ENCODE results near the gene CCDC141.

CCDC141 gene

GRCh38 chr2:178978667-178979066 is 71.3 kb downstream of the CCDC141 start:
- Histone ChIP-seq H3K4me2 (ENCODE audit: low read length) (no peak overlapping the region), H3K79me2 (ENCODE audit: control insufficient read depth, low read length) (no peaks in the 10 kb centered on the region), H3K27me3 (ENCODE audit: control insufficient read depth, low read length) (no peaks in the 10 kb centered on the region), H3K9me2 (replicated peaks; ENCODE audit: control insufficient read depth, low read length) (no peaks in the 10 kb centered on the region), H3F3A (ENCODE audit: control insufficient read depth, insufficient read depth) (no peaks in the 10 kb centered on the region), H4K20me1 (ENCODE audit: control insufficient read depth, insufficient read depth, low read depth, low read length) (no peaks in the 10 kb centered on the region), H3K4me3 (ENCODE audit: low read length) (no peak overlapping the region), H3K4me1 (ENCODE audit: control insufficient read depth, low read length) (no peaks in the 10 kb centered on the region), H3K27ac (ENCODE audit: low read depth, low read length) (no peak overlapping the region), H3K9me3 (ENCODE audit: control insufficient read depth, insufficient read depth, low read length) (no peaks in the 10 kb centered on the region), H3K36me3 (ENCODE audit: control insufficient read depth, low read length) (no peaks in the 10 kb centered on the region)
- TF ChIP-seq CTCF (IDR thresholded peaks at IDR 0.05; ENCODE audit: low read depth, low read length, poor library complexity, severe bottlenecking) (no peak), EZH2phosphoT487 (IDR thresholded peaks at IDR 0.05; ENCODE audit: borderline replicate concordance, low read length) (no peak)

- no peaks in the 10 kb centered on the region for H3K79me2 ChIP-seq (ENCODE audit: control insufficient read depth, low read length)
- TF ChIP-seq CTCF (IDR thresholded peaks at IDR 0.05; ENCODE audit: low read depth, low read length, poor library complexity, severe bottlenecking) (no peak), EZH2phosphoT487 (IDR thresholded peaks at IDR 0.05; ENCODE audit: borderline replicate concordance, low read length) (no peak)
- no peak overlapping the region for H3K4me3 ChIP-seq (ENCODE audit: low read length)
- H3K9me3 ChIP-seq (ENCODE audit: control insufficient read depth, insufficient read depth, low read length), result no peaks in the 10 kb centered on the region
- H3F3A ChIP-seq (ENCODE audit: control insufficient read depth, insufficient read depth), result no peaks in the 10 kb centered on the region
- H3K4me2 ChIP-seq (ENCODE audit: low read length), result no peak overlapping the region
- H4K20me1 ChIP-seq (ENCODE audit: control insufficient read depth, insufficient read depth, low read depth, low read length), result no peaks in the 10 kb centered on the region
- no peaks in the 10 kb centered on the region for H3K9me2 ChIP-seq (replicated peaks; ENCODE audit: control insufficient read depth, low read length)
- H3K36me3 ChIP-seq (ENCODE audit: control insufficient read depth, low read length), result no peaks in the 10 kb centered on the region
- H3K27me3 ChIP-seq (ENCODE audit: control insufficient read depth, low read length), result no peaks in the 10 kb centered on the region
- no peaks in the 10 kb centered on the region for H3K4me1 ChIP-seq (ENCODE audit: control insufficient read depth, low read length)
- no peak overlapping the region for H3K27ac ChIP-seq (ENCODE audit: low read depth, low read length)
Observed at GRCh38 chr2:178976351-178976750, 73.6 kb downstream of the CCDC141 start.

GRCh38 chr2:178962805-178963433 is 87.0 kb downstream of the CCDC141 start:
- Histone ChIP-seq H3K27me3 (ENCODE audit: control insufficient read depth, low read length) (no peaks in the 10 kb centered on the region), H3K27ac (ENCODE audit: low read depth, low read length) (no peak overlapping the region), H3K9me3 (ENCODE audit: control insufficient read depth, insufficient read depth, low read length) (no peaks in the 10 kb centered on the region), H4K20me1 (ENCODE audit: control insufficient read depth, insufficient read depth, low read depth, low read length) (no peaks in the 10 kb centered on the region), H3K4me3 (ENCODE audit: low read length) (no peak overlapping the region), H3K4me2 (ENCODE audit: low read length) (no peak overlapping the region), H3K36me3 (ENCODE audit: control insufficient read depth, low read length) (no peaks in the 10 kb centered on the region), H3K79me2 (ENCODE audit: control insufficient read depth, low read length) (no peaks in the 10 kb centered on the region), H3K4me1 (ENCODE audit: control insufficient read depth, low read length) (peaks cover 7% of the 10 kb centered on the region), H3F3A (ENCODE audit: control insufficient read depth, insufficient read depth) (no peaks in the 10 kb centered on the region), H3K9me2 (replicated peaks; ENCODE audit: control insufficient read depth, low read length) (no peaks in the 10 kb centered on the region)
- TF ChIP-seq EZH2phosphoT487 (IDR thresholded peaks at IDR 0.05; ENCODE audit: borderline replicate concordance, low read length) (no peak), CTCF (IDR thresholded peaks at IDR 0.05; ENCODE audit: low read depth, low read length, poor library complexity, severe bottlenecking) (no peak)
